ENCODE results near the gene PRKG1.

PRKG1 gene

GRCh38 chr10:51876503-51876902, 802.2 kb downstream of the PRKG1 start:
- no peak for DNase-seq
- no peaks in the 10 kb centered on the region for H3K27me3 Mint-ChIP-seq
- no peaks in the 10 kb centered on the region for H3K36me3 Mint-ChIP-seq (ENCODE audit: low read depth)
- H3K4me1 Mint-ChIP-seq (ENCODE audit: low read depth), result peaks cover 20% of the 10 kb centered on the region
- H3K4me3 Mint-ChIP-seq, result no peak overlapping the region
- no peaks in the 10 kb centered on the region for H3K9me3 Mint-ChIP-seq
- H3K27ac Mint-ChIP-seq, result no peak overlapping the region

- Mint-ChIP-seq H3K36me3 (ENCODE audit: low read depth) (no peaks in the 10 kb centered on the region), H3K27me3 (no peaks in the 10 kb centered on the region)
Observed at GRCh38 chr10:51876979-51877378, 802.7 kb downstream of the PRKG1 start.

GRCh38 chr10:51877636-51878035, 803.3 kb downstream of the PRKG1 start:
- Mint-ChIP-seq H3K27me3 (no peaks in the 10 kb centered on the region), H3K36me3 (ENCODE audit: low read depth) (no peaks in the 10 kb centered on the region), H3K9me3 (no peaks in the 10 kb centered on the region), H3K27ac (no peak overlapping the region), H3K4me1 (ENCODE audit: low read depth) (peaks cover 20% of the 10 kb centered on the region), H3K4me3 (no peak overlapping the region)
- DNase-seq, result no peak

More at GRCh38 chr10:51876979-51877378, 802.7 kb downstream of the PRKG1 start:
- H3K9me3 Mint-ChIP-seq, result no peaks in the 10 kb centered on the region
- no peak for DNase-seq
- H3K4me3 Mint-ChIP-seq, result no peak overlapping the region
- H3K4me1 Mint-ChIP-seq (ENCODE audit: low read depth), result peaks cover 20% of the 10 kb centered on the region
- no peak overlapping the region for H3K27ac Mint-ChIP-seq

GRCh38 chr10:51878695-51879094, 804.4 kb downstream of the PRKG1 start:
- Mint-ChIP-seq H3K4me1 (ENCODE audit: low read depth) (peaks cover 20% of the 10 kb centered on the region), H3K27ac (peak overlapping the region; percentile 72), H3K27me3 (no peaks in the 10 kb centered on the region), H3K36me3 (ENCODE audit: low read depth) (no peaks in the 10 kb centered on the region), H3K9me3 (no peaks in the 10 kb centered on the region), H3K4me3 (no peak overlapping the region)
- no peak for DNase-seq

- DNase-seq, result no peak
- Mint-ChIP-seq H3K9me3 (no peaks in the 10 kb centered on the region), H3K36me3 (ENCODE audit: low read depth) (no peaks in the 10 kb centered on the region), H3K4me3 (no peak overlapping the region), H3K4me1 (ENCODE audit: low read depth) (peaks cover 20% of the 10 kb centered on the region), H3K27me3 (no peaks in the 10 kb centered on the region), H3K27ac (peak overlapping the region; percentile 72)
Observed at GRCh38 chr10:51879238-51879637, 805.0 kb downstream of the PRKG1 start.

- no peaks in the 10 kb centered on the region for H3K27me3 Mint-ChIP-seq
- H3K36me3 Mint-ChIP-seq (ENCODE audit: low read depth), result no peaks in the 10 kb centered on the region
- no peak overlapping the region for H3K4me3 Mint-ChIP-seq
- no peaks in the 10 kb centered on the region for H3K9me3 Mint-ChIP-seq
- no peak overlapping the region for H3K27ac Mint-ChIP-seq
- no peak for DNase-seq
- H3K4me1 Mint-ChIP-seq (ENCODE audit: low read depth), result peaks cover 20% of the 10 kb centered on the region
Observed at GRCh38 chr10:51881213-51881612, 806.9 kb downstream of the PRKG1 start.

- no peaks in the 10 kb centered on the region for H3K4me1 Mint-ChIP-seq (ENCODE audit: low read depth)
- peaks cover 3% of the 10 kb centered on the region for H3K27me3 Mint-ChIP-seq
- no peak overlapping the region for H3K4me3 Mint-ChIP-seq
- H3K36me3 Mint-ChIP-seq (ENCODE audit: low read depth), result no peaks in the 10 kb centered on the region
- DNase-seq, result no peak
- no peaks in the 10 kb centered on the region for H3K9me3 Mint-ChIP-seq
- no peak overlapping the region for H3K27ac Mint-ChIP-seq
Observed at GRCh38 chr10:51886438-51887068, 812.3 kb downstream of the PRKG1 start.

- no peak for DNase-seq
- Mint-ChIP-seq H3K4me3 (no peak overlapping the region), H3K4me1 (ENCODE audit: low read depth) (no peaks in the 10 kb centered on the region), H3K27me3 (peaks cover 3% of the 10 kb centered on the region), H3K9me3 (no peaks in the 10 kb centered on the region), H3K27ac (no peak overlapping the region), H3K36me3 (ENCODE audit: low read depth) (no peaks in the 10 kb centered on the region)
Observed at GRCh38 chr10:51888263-51888662, 814.0 kb downstream of the PRKG1 start.

- Mint-ChIP-seq H3K9me3 (no peaks in the 10 kb centered on the region), H3K36me3 (ENCODE audit: low read depth) (no peaks in the 10 kb centered on the region), H3K4me1 (ENCODE audit: low read depth) (no peaks in the 10 kb centered on the region), H3K27ac (no peak overlapping the region), H3K27me3 (peaks cover 3% of the 10 kb centered on the region), H3K4me3 (no peak overlapping the region)
- DNase-seq, result no peak
Observed at GRCh38 chr10:51892313-51892712, 818.0 kb downstream of the PRKG1 start.

- H3K36me3 Mint-ChIP-seq (ENCODE audit: low read depth), result no peaks in the 10 kb centered on the region
- no peak overlapping the region for H3K27ac Mint-ChIP-seq
- no peaks in the 10 kb centered on the region for H3K4me1 Mint-ChIP-seq (ENCODE audit: low read depth)
- H3K27me3 Mint-ChIP-seq, result peaks cover 3% of the 10 kb centered on the region
- DNase-seq, result no peak
- no peaks in the 10 kb centered on the region for H3K9me3 Mint-ChIP-seq
- no peak overlapping the region for H3K4me3 Mint-ChIP-seq
Observed at GRCh38 chr10:51892965-51893658, 818.8 kb downstream of the PRKG1 start.

- no peak for DNase-seq
- no peaks in the 10 kb centered on the region for H3K36me3 Mint-ChIP-seq (ENCODE audit: low read depth)
- H3K4me3 Mint-ChIP-seq, result no peak overlapping the region
Observed at GRCh38 chr10:51894771-51895578, 820.7 kb downstream of the PRKG1 start.

GRCh38 chr10:51896849-51897248, 822.6 kb downstream of the PRKG1 start:
- no peak overlapping the region for H3K27ac Mint-ChIP-seq
- H3K36me3 Mint-ChIP-seq (ENCODE audit: low read depth), result no peaks in the 10 kb centered on the region
- DNase-seq, result no peak
- H3K4me1 Mint-ChIP-seq (ENCODE audit: low read depth), result no peaks in the 10 kb centered on the region
- H3K9me3 Mint-ChIP-seq, result no peaks in the 10 kb centered on the region
- no peaks in the 10 kb centered on the region for H3K27me3 Mint-ChIP-seq
- H3K4me3 Mint-ChIP-seq, result no peak overlapping the region

More at GRCh38 chr10:51894771-51895578, 820.7 kb downstream of the PRKG1 start:
- Mint-ChIP-seq H3K27ac (no peak overlapping the region), H3K4me1 (ENCODE audit: low read depth) (no peaks in the 10 kb centered on the region), H3K9me3 (no peaks in the 10 kb centered on the region), H3K27me3 (no peaks in the 10 kb centered on the region)

GRCh38 chr10:51897560-51897959, 823.3 kb downstream of the PRKG1 start:
- Mint-ChIP-seq H3K27me3 (no peaks in the 10 kb centered on the region), H3K36me3 (ENCODE audit: low read depth) (no peaks in the 10 kb centered on the region), H3K27ac (no peak overlapping the region), H3K4me3 (no peak overlapping the region), H3K9me3 (no peaks in the 10 kb centered on the region), H3K4me1 (ENCODE audit: low read depth) (no peaks in the 10 kb centered on the region)
- no peak for DNase-seq

- no peaks in the 10 kb centered on the region for H3K36me3 Mint-ChIP-seq (ENCODE audit: low read depth)
- H3K9me3 Mint-ChIP-seq, result no peaks in the 10 kb centered on the region
- H3K4me3 Mint-ChIP-seq, result no peak overlapping the region
- no peaks in the 10 kb centered on the region for H3K27me3 Mint-ChIP-seq
- no peak for DNase-seq
- H3K27ac Mint-ChIP-seq, result no peak overlapping the region
- no peaks in the 10 kb centered on the region for H3K4me1 Mint-ChIP-seq (ENCODE audit: low read depth)
Observed at GRCh38 chr10:51900180-51900579, 825.9 kb downstream of the PRKG1 start.

GRCh38 chr10:51903675-51904074, 829.4 kb downstream of the PRKG1 start:
- Mint-ChIP-seq H3K4me1 (ENCODE audit: low read depth) (no peaks in the 10 kb centered on the region), H3K27me3 (peaks cover 5% of the 10 kb centered on the region), H3K9me3 (no peaks in the 10 kb centered on the region), H3K36me3 (ENCODE audit: low read depth) (no peaks in the 10 kb centered on the region), H3K27ac (no peak overlapping the region), H3K4me3 (no peak overlapping the region)
- no peak for DNase-seq
